HG02588 (cell line): Measurements from ENCODE around the gene ATP5PO.
"Not testable (repeated sequence)": the region's sequence is repeated elsewhere in the genome, so short reads cannot be mapped to it uniquely, and the experiment has no call there.

Experiments used
- ATAC-seq: cut with Tn5 transposase; IDR thresholded peaks from one replicate; pipeline ENCODE4 v1.9.1; 2021; ENCODE audit warnings: mild to moderate bottlenecking, moderate library complexity; ENCODE audit not compliant: unreplicated experiment

The ATP5PO gene

GRCh38 chr21:33872881-33873515 lies 42.6 kb downstream of the ATP5PO start:
- no peak for ATAC-seq

- no peak for ATAC-seq
Observed at GRCh38 chr21:33871171-33871570, 44.4 kb downstream of the ATP5PO start.

- no peak for ATAC-seq
Observed at GRCh38 chr21:33870768-33871167, 44.8 kb downstream of the ATP5PO start.

- no peak for ATAC-seq
Observed at GRCh38 chr21:33869873-33870272, 45.7 kb downstream of the ATP5PO start.

- ATAC-seq = not testable (repeated sequence)
Observed at GRCh38 chr21:33867868-33868267, 47.7 kb downstream of the ATP5PO start.

GRCh38 chr21:33866826-33867225 lies 48.8 kb downstream of the ATP5PO start:
- no peak for ATAC-seq

GRCh38 chr21:33865996-33866575 lies 49.5 kb downstream of the ATP5PO start:
- no peak for ATAC-seq

- ATAC-seq = no peak
Observed at GRCh38 chr21:33865176-33865575, 50.4 kb downstream of the ATP5PO start.

- no peak for ATAC-seq
Observed at GRCh38 chr21:33864150-33864549, 51.5 kb downstream of the ATP5PO start.

GRCh38 chr21:33863191-33863590 lies 52.4 kb downstream of the ATP5PO start:
- not testable (repeated sequence) for ATAC-seq

GRCh38 chr21:33861125-33861524 lies 54.5 kb downstream of the ATP5PO start:
- no peak for ATAC-seq

- ATAC-seq = no peak
Observed at GRCh38 chr21:33860332-33860879, 55.2 kb downstream of the ATP5PO start.

- ATAC-seq = no peak
Observed at GRCh38 chr21:33859373-33860102, 56.1 kb downstream of the ATP5PO start.

GRCh38 chr21:33858667-33859372 lies 56.8 kb downstream of the ATP5PO start:
- ATAC-seq = no peak

- ATAC-seq = no peak
Observed at GRCh38 chr21:33857846-33858666, 57.5 kb downstream of the ATP5PO start.

- no peak for ATAC-seq
Observed at GRCh38 chr21:33856893-33857527, 58.6 kb downstream of the ATP5PO start.

GRCh38 chr21:33855190-33855589 lies 60.4 kb downstream of the ATP5PO start:
- no peak for ATAC-seq

GRCh38 chr21:33854604-33855003 lies 61.0 kb downstream of the ATP5PO start:
- ATAC-seq = no peak
